Measurements from ENCODE around the gene MYORG.

MYORG gene

DNA sequence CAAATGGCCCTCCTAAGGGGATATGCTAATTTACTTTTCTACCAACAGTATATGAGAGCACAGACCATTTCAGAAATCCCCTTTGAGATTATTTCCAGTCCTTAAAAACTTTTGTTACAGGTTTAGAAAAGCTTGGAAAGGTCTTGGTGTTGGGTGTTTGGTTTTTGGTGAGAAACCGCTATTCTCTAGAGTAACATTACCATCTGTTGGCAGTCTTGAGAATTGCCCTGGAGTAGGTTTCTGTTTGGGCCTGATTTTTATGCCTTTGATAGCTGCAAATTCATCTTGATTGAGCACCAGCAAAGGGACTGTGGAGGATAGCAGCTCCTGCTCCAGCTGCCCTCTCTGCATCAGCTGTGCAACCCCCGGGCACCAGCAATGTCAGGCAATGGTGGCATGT, 39.3 kb downstream of the MYORG start:
- no peaks in the 10 kb centered on the region for H3K9me3 ChIP-seq (ENCODE audit: insufficient read depth, low read length)
- TF ChIP-seq, protein P1, sequence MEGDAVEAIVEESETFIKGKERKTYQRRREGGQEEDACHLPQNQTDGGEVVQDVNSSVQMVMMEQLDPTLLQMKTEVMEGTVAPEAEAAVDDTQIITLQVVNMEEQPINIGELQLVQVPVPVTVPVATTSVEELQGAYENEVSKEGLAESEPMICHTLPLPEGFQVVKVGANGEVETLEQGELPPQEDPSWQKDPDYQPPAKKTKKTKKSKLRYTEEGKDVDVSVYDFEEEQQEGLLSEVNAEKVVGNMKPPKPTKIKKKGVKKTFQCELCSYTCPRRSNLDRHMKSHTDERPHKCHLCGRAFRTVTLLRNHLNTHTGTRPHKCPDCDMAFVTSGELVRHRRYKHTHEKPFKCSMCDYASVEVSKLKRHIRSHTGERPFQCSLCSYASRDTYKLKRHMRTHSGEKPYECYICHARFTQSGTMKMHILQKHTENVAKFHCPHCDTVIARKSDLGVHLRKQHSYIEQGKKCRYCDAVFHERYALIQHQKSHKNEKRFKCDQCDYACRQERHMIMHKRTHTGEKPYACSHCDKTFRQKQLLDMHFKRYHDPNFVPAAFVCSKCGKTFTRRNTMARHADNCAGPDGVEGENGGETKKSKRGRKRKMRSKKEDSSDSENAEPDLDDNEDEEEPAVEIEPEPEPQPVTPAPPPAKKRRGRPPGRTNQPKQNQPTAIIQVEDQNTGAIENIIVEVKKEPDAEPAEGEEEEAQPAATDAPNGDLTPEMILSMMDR (IDR thresholded peaks at IDR 0.05; ENCODE audit: low read depth, low read length), result no peak
- no peak for TF ChIP-seq EZH2phosphoT487 (IDR thresholded peaks at IDR 0.05; ENCODE audit: low read depth)
- H3K4me2 ChIP-seq (ENCODE audit: low read length), result no peak overlapping the region
- H3K4me3 ChIP-seq (ENCODE audit: low read length), result no peak overlapping the region
- no peak overlapping the region for H3K27ac ChIP-seq (ENCODE audit: low read length)
- no peak overlapping the region for H3K9ac ChIP-seq (ENCODE audit: low read length)
- H4K20me1 ChIP-seq (ENCODE audit: insufficient read depth, low read length), result no peaks in the 10 kb centered on the region
- no peak overlapping the region for H2AFZ ChIP-seq (ENCODE audit: low read depth, low read length)
- H3K36me3 ChIP-seq (replicated peaks; ENCODE audit: low read depth, low read length), result peaks cover 13% of the 10 kb centered on the region
- H3K79me2 ChIP-seq (ENCODE audit: low read length), result no peaks in the 10 kb centered on the region
- H3K4me1 ChIP-seq (ENCODE audit: low read length), result no peaks in the 10 kb centered on the region
- no peaks in the 10 kb centered on the region for H3K27me3 ChIP-seq (ENCODE audit: low read depth, low read length)

- no peaks in the 10 kb centered on the region for H3K9me3 ChIP-seq (ENCODE audit: insufficient read depth, low read length)
- H3K4me2 ChIP-seq (ENCODE audit: low read length), result no peak overlapping the region
These were observed 41.3 kb downstream of the MYORG start for GRCh38 chr9:34335376-34335775.

GRCh38 chr9:34334916-34335315, 41.8 kb downstream of the MYORG start:
- H3K9me3 ChIP-seq (ENCODE audit: insufficient read depth, low read length), result no peaks in the 10 kb centered on the region
- no peak overlapping the region for H3K4me3 ChIP-seq (ENCODE audit: low read length)
- H3K27me3 ChIP-seq (ENCODE audit: low read depth, low read length), result no peaks in the 10 kb centered on the region
- H3K36me3 ChIP-seq (replicated peaks; ENCODE audit: low read depth, low read length), result peaks cover 9% of the 10 kb centered on the region
- TF ChIP-seq, protein P1 (IDR thresholded peaks at IDR 0.05; ENCODE audit: low read depth, low read length), result no peak
- TF ChIP-seq EZH2phosphoT487 (IDR thresholded peaks at IDR 0.05; ENCODE audit: low read depth), result no peak
- no peak overlapping the region for H3K4me2 ChIP-seq (ENCODE audit: low read length)
- H3K27ac ChIP-seq (ENCODE audit: low read length), result no peak overlapping the region
- peaks cover 11% of the 10 kb centered on the region for H3K4me1 ChIP-seq (ENCODE audit: low read length)
- H4K20me1 ChIP-seq (ENCODE audit: insufficient read depth, low read length), result no peaks in the 10 kb centered on the region
- H3K79me2 ChIP-seq (ENCODE audit: low read length), result peaks cover 12% of the 10 kb centered on the region
- no peak overlapping the region for H3K9ac ChIP-seq (ENCODE audit: low read length)
- H2AFZ ChIP-seq (ENCODE audit: low read depth, low read length), result no peak overlapping the region

More at GRCh38 chr9:34335376-34335775, 41.3 kb downstream of the MYORG start:
- no peak overlapping the region for H3K27ac ChIP-seq (ENCODE audit: low read length)
- H3K36me3 ChIP-seq (replicated peaks; ENCODE audit: low read depth, low read length), result peaks cover 9% of the 10 kb centered on the region
- H3K79me2 ChIP-seq (ENCODE audit: low read length), result peaks cover 7% of the 10 kb centered on the region
- H4K20me1 ChIP-seq (ENCODE audit: insufficient read depth, low read length), result no peaks in the 10 kb centered on the region
- H3K4me1 ChIP-seq (ENCODE audit: low read length), result peaks cover 9% of the 10 kb centered on the region
- no peak overlapping the region for H2AFZ ChIP-seq (ENCODE audit: low read depth, low read length)
- H3K4me3 ChIP-seq (ENCODE audit: low read length), result no peak overlapping the region
- TF ChIP-seq, protein P1 (IDR thresholded peaks at IDR 0.05; ENCODE audit: low read depth, low read length), result no peak
- TF ChIP-seq EZH2phosphoT487 (IDR thresholded peaks at IDR 0.05; ENCODE audit: low read depth), result no peak
- no peak overlapping the region for H3K9ac ChIP-seq (ENCODE audit: low read length)
- no peaks in the 10 kb centered on the region for H3K27me3 ChIP-seq (ENCODE audit: low read depth, low read length)

DNA sequence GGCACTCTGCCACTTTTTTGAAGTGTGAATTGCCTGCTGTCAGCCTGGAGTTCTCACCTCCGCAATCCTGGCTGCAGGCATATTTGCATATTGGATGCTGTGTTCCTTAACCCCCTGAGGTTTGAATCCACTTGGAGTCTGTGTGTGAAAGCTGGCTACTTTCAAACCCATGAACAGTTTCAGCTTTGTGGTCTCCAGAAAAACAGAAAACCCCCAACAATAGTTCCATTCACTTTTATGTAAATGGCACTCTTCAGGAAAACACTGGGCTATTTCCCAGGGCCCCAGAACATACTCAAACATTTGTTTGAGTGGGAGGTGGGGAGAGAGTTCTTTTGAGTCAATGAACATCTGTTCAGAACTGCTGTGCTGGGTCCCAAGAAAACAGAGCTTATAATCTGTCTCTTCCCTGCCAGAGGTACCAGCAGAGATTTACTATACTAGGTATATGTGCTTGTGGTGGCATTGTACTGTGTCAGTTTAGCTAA, 42.3 kb downstream of the MYORG start:
- no peak overlapping the region for H3K9ac ChIP-seq (ENCODE audit: low read length)
- no peaks in the 10 kb centered on the region for H3K9me3 ChIP-seq (ENCODE audit: insufficient read depth, low read length)
- H3K27me3 ChIP-seq (ENCODE audit: low read depth, low read length), result no peaks in the 10 kb centered on the region
- no peak overlapping the region for H3K4me2 ChIP-seq (ENCODE audit: low read length)
- H3K79me2 ChIP-seq (ENCODE audit: low read length), result peaks cover 16% of the 10 kb centered on the region
- peaks cover 9% of the 10 kb centered on the region for H3K36me3 ChIP-seq (replicated peaks; ENCODE audit: low read depth, low read length)
- H3K4me3 ChIP-seq (ENCODE audit: low read length), result no peak overlapping the region
- H4K20me1 ChIP-seq (ENCODE audit: insufficient read depth, low read length), result no peaks in the 10 kb centered on the region
- no peak overlapping the region for H2AFZ ChIP-seq (ENCODE audit: low read depth, low read length)
- peaks cover 11% of the 10 kb centered on the region for H3K4me1 ChIP-seq (ENCODE audit: low read length)
- TF ChIP-seq EZH2phosphoT487 (IDR thresholded peaks at IDR 0.05; ENCODE audit: low read depth), result no peak
- TF ChIP-seq, protein P1 (IDR thresholded peaks at IDR 0.05; ENCODE audit: low read depth, low read length), result no peak
- no peak overlapping the region for H3K27ac ChIP-seq (ENCODE audit: low read length)
